ENCODE results near the gene AKIRIN1.
"Not testable (repeated sequence)": the region's sequence is repeated elsewhere in the genome, so short reads cannot be mapped to it uniquely, and the experiment has no call there.

Gene AKIRIN1

GRCh38 chr1:39046613-39047210, 55.6 kb downstream of the AKIRIN1 start:
- no peak for DNase-seq (ENCODE audit: low read depth in 2 of 2)

GRCh38 chr1:39047374-39048229, 56.5 kb downstream of the AKIRIN1 start:
- DNase-seq (ENCODE audit: low read depth in 2 of 2): no peak

GRCh38 chr1:39048745-39049370, 57.8 kb downstream of the AKIRIN1 start:
- no peak for DNase-seq (ENCODE audit: low read depth in 2 of 2)

GRCh38 chr1:39050001-39050400, 58.9 kb downstream of the AKIRIN1 start:
- no peak for DNase-seq (ENCODE audit: low read depth in 2 of 2)

- DNase-seq (ENCODE audit: low read depth in 2 of 2): not testable (repeated sequence)
Measured at GRCh38 chr1:39051193-39051850, 60.2 kb downstream of the AKIRIN1 start.

GRCh38 chr1:39051956-39052355, 60.9 kb downstream of the AKIRIN1 start:
- DNase-seq (ENCODE audit: low read depth in 2 of 2): no peak

- not testable (repeated sequence) for DNase-seq (ENCODE audit: low read depth in 2 of 2)
Measured at GRCh38 chr1:39055213-39055710, 64.2 kb downstream of the AKIRIN1 start.

All from stimulated activated CD4-positive, alpha-beta T cell treated with anti-CD3 and anti-CD28 coated beads, Interleukin-1b, Interleukin-23, amount 100 ng/mL, for 1 hour (primary cell).